ENCODE measurements around the gene MSRB1. TPM values are rescaled to one million over a fixed set of nuclear protein-coding genes. Genes with fewer than 3 reads are reported as not detected.

Gene MSRB1
- total and polyA plus RNA-seq, 2 of the 8 experiments (the other 6 are each of a cell fraction or from before 2014, with no cell fraction given) = 28.2 to 51.4 TPM

DNA sequence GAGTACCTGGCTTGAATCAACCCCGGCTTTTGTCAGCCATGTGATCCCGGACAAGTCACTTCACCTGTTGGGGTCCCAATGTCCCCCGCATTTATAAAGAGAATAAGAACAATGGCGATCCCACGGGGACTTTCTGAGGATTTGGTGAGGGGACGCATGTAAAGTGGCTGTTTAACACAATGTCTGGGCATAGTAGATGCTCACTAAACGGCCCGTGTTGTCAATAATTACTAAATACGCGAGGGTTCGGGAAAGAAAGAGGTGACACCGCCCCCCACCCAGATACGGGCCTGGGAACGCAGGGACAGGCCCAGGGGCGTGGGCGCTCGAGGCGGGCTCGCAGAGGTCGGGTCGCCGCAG lies 48.6 kb upstream of the MSRB1 start:
- Histone ChIP-seq H4K5ac (ENCODE audit: insufficient read length, low read depth, low read length) (no peak overlapping the region), H3K18ac (ENCODE audit: extremely low read depth, low read length) (peak overlapping the region; percentile 60; the same call in 1 of the 2 replicates), H3K27ac (ENCODE audit: low read depth, low read length) (no peak overlapping the region), H3K23ac (ENCODE audit: insufficient read length) (no peak overlapping the region), H3K14ac (ENCODE audit: insufficient read length) (no peak overlapping the region), H3K79me1 (ENCODE audit: low read depth, low read length) (no peaks in the 10 kb centered on the region), H3K36me3 (ENCODE audit: control insufficient read depth in 2 of 4, insufficient read depth in 4 of 4, low read length in 3 of 4) (no peaks in the 10 kb centered on the region; a peak in 1 of 8 replicates), H2BK120ac (replicated peaks; ENCODE audit: low read depth, low read length) (no peak overlapping the region), H2BK5ac (ENCODE audit: low read depth, low read length) (no peak overlapping the region; the same call in 1 of the 2 replicates), H2BK20ac (ENCODE audit: low read length) (peak overlapping the region; percentile 72; the same call in 1 of the 2 replicates), H3K79me2 (ENCODE audit: control insufficient read depth in 1 of 2, insufficient read depth in 2 of 2, low read length in 2 of 2) (no peaks in the 10 kb centered on the region), H2AK5ac (ENCODE audit: low read depth, low read length) (no peak overlapping the region), H3K23me2 (ENCODE audit: low read depth, low read length) (peaks cover 22% of the 10 kb centered on the region; the same call in 1 of the 2 replicates), H3K27me3 (replicated peaks in 1 of 4; ENCODE audit: control insufficient read depth in 3 of 4, extremely low read depth in 1 of 4, insufficient read depth in 3 of 4, low read length in 3 of 4) (peaks cover 4 to 37% (median 24%) of the 10 kb centered on the region in 4 experiments), H3K4me3 (ENCODE audit: extremely low read depth in 1 of 4, insufficient read depth in 2 of 4, low read depth in 3 of 4, low read length in 4 of 4) (peak overlapping the region; percentile 5 to 77 (median 22); a peak in 4 of 8 replicates), H3K4ac (replicated peaks; ENCODE audit: insufficient read length, low read depth, low read length) (no peak overlapping the region), H4K20me1 (replicated peaks in 1 of 2; ENCODE audit: control insufficient read depth in 1 of 2, insufficient read depth in 2 of 2, low read length in 2 of 2) (peaks cover 7 to 8% of the 10 kb centered on the region in 2 experiments), H3K9me3 (ENCODE audit: insufficient read depth in 2 of 2, low read depth in 1 of 2, low read length in 1 of 2) (no peaks in the 10 kb centered on the region), H3K56ac (replicated peaks; ENCODE audit: insufficient read length, low read depth, low read length) (no peak overlapping the region), H4K8ac (ENCODE audit: extremely low read depth, insufficient read depth, low read length) (peak overlapping the region; percentile 36; the same call in 1 of the 2 replicates), H2BK12ac (ENCODE audit: low read depth, low read length) (no peak overlapping the region), H3K9ac (replicated peaks in 1 of 4; ENCODE audit: extremely low read depth in 1 of 4, low read depth in 3 of 4, low read length in 3 of 4) (no peak overlapping the region), H4K91ac (replicated peaks; ENCODE audit: insufficient read length, low read length) (peak overlapping the region; percentile 74), H2AFZ (ENCODE audit: low read length) (no peak overlapping the region), H3K4me1 (replicated peaks in 1 of 4; ENCODE audit: control insufficient read depth in 3 of 4, insufficient read depth in 4 of 4, low read length in 3 of 4) (peaks cover 0 to 24% (median 18%) of the 10 kb centered on the region in 4 experiments; a peak in 6 of 7 replicates), H2BK15ac (ENCODE audit: low read length) (no peak overlapping the region; the same call in 1 of the 2 replicates), H3K4me2 (ENCODE audit: insufficient read depth in 1 of 2, low read depth in 2 of 2, low read length in 2 of 2) (peak overlapping the region; percentile 83 to 91)
- WGBS, 2 experiments (ENCODE audit: extremely low coverage in 1 of 2, insufficient coverage in 1 of 2, insufficient read length in 1 of 2, insufficient replicate concordance in 2 of 2, low coverage in 1 of 2, low lambda C conversion rate in 2 of 2, missing lambda C conversion rate in 1 of 2) = 24% methylated on average over 22 of the region's 22 CpGs; no CpG with 5 or more reads in 1 of the 2 experiments
- FAIRE-seq (no peak), DNase-seq (ENCODE audit: low read depth in 1 of 2, low spot score in 2 of 2) (no peak)
- CTCF ChIA-PET (ENCODE audit: partially characterized antibody) = interaction anchor here (1.4 to 6.8 kb wide), 3 partner anchors 10 to 99 kb away, joined by 3 to 55 read pairs (median 5); partner anchors contain the start of gene NOXO1
- POLR2A ChIA-PET (ENCODE audit: partially characterized antibody) = interaction anchor here (0.6 to 28.2 kb wide), 11 partner anchors 8 to 381 kb away, joined by 3 to 736 read pairs (median 7); partner anchors contain the start of genes GFER, NDUFB10, NOXO1 and NPW
- TF ChIP-seq MAFK (IDR thresholded peaks at IDR 0.05; ENCODE audit: low read depth, low read length) (no peak), HDAC2 (IDR thresholded peaks at IDR 0.05; ENCODE audit: borderline replicate concordance in 1 of 2, low read depth in 2 of 2, low read length in 2 of 2) (0 out of 4 replicates have a peak, but pooled peaks of 1 of the 2 experiments have one; percentile 26), CBX5 (IDR thresholded peaks at IDR 0.05; ENCODE audit: low read depth, low read length) (no peak), KDM1A (IDR thresholded peaks at IDR 0.05; ENCODE audit: borderline replicate concordance, low read length) (no peak), TEAD4 (IDR thresholded peaks at IDR 0.05; ENCODE audit: low read depth, low read length) (no peak), KDM5A (IDR thresholded peaks at IDR 0.05; ENCODE audit: low read length) (no peak), POU5F1 (IDR thresholded peaks at IDR 0.05; ENCODE audit: low read depth, low read length) (no peak), KDM4A (IDR thresholded peaks at IDR 0.05; ENCODE audit: low read depth, low read length, severe bottlenecking) (peak; percentile 3), TBP (IDR thresholded peaks at IDR 0.05; ENCODE audit: low read depth, low read length) (no peak), EGR1 (IDR thresholded peaks at IDR 0.05; ENCODE audit: borderline replicate concordance, low read depth, low read length) (no peak), CREB1 (IDR thresholded peaks at IDR 0.05) (no peak)
- TF ChIP-seq, protein P1, sequence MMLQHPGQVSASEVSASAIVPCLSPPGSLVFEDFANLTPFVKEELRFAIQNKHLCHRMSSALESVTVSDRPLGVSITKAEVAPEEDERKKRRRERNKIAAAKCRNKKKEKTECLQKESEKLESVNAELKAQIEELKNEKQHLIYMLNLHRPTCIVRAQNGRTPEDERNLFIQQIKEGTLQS (IDR thresholded peaks at IDR 0.05; ENCODE audit: insufficient read depth, low read depth, low read length) = no peak

Data from H1 (cell line).